ENCODE measurements around the gene FAM83F.
A peak's percentile ranks its signal among the peaks of the same experiment; 100 is the strongest.
"Not testable (repeated sequence)": the region's sequence is repeated elsewhere in the genome, so short reads cannot be mapped to it uniquely, and the experiment has no call there.

The FAM83F gene

GRCh38 chr22:40021401-40022000 lies 26.7 kb downstream of the FAM83F start:
- Histone ChIP-seq H3K36me3 (no peaks in the 10 kb centered on the region), H3K27ac (no peak overlapping the region), H3K27me3 (peaks cover 4% of the 10 kb centered on the region), H3K4me1 (ENCODE audit: control insufficient read depth in 1 of 2, insufficient read depth in 1 of 2, low read depth in 1 of 2, low read length in 1 of 2) (peaks cover 0 to 4% of the 10 kb centered on the region in 2 experiments), H3K4me3 (ENCODE audit: low read depth in 1 of 2, low read length in 1 of 2) (no peak overlapping the region), H3K9me3 (no peaks in the 10 kb centered on the region)
- TF ChIP-seq CTCF (IDR thresholded peaks at IDR 0.05) = no peak

GRCh38 chr22:40022536-40023240 lies 27.9 kb downstream of the FAM83F start:
- Histone ChIP-seq H3K4me1 (ENCODE audit: control insufficient read depth in 1 of 2, insufficient read depth in 1 of 2, low read depth in 1 of 2, low read length in 1 of 2) (peaks cover 0 to 4% of the 10 kb centered on the region in 2 experiments), H3K4me3 (ENCODE audit: low read depth in 1 of 2, low read length in 1 of 2) (no peak overlapping the region), H3K36me3 (no peaks in the 10 kb centered on the region), H3K9me3 (no peaks in the 10 kb centered on the region), H3K27ac (no peak overlapping the region), H3K27me3 (peaks cover 4% of the 10 kb centered on the region)
- TF ChIP-seq CTCF (IDR thresholded peaks at IDR 0.05) = no peak

GRCh38 chr22:40023341-40023841 lies 28.6 kb downstream of the FAM83F start:
- Histone ChIP-seq H3K4me3 (ENCODE audit: low read depth in 1 of 2, low read length in 1 of 2) (no peak overlapping the region), H3K9me3 (no peaks in the 10 kb centered on the region), H3K27me3 (peaks cover 4% of the 10 kb centered on the region), H3K36me3 (no peaks in the 10 kb centered on the region), H3K27ac (no peak overlapping the region), H3K4me1 (ENCODE audit: control insufficient read depth in 1 of 2, insufficient read depth in 1 of 2, low read depth in 1 of 2, low read length in 1 of 2) (peaks cover 0 to 4% of the 10 kb centered on the region in 2 experiments)
- TF ChIP-seq CTCF (IDR thresholded peaks at IDR 0.05) = no peak

- Histone ChIP-seq H3K9me3 (no peaks in the 10 kb centered on the region), H3K4me1 (ENCODE audit: control insufficient read depth in 1 of 2, insufficient read depth in 1 of 2, low read depth in 1 of 2, low read length in 1 of 2) (peaks cover 0 to 4% of the 10 kb centered on the region in 2 experiments), H3K27ac (no peak overlapping the region), H3K27me3 (peaks cover 4% of the 10 kb centered on the region), H3K4me3 (ENCODE audit: low read depth in 1 of 2, low read length in 1 of 2) (no peak overlapping the region), H3K36me3 (no peaks in the 10 kb centered on the region)
- TF ChIP-seq CTCF (IDR thresholded peaks at IDR 0.05) = peak; percentile 36
Observed at GRCh38 chr22:40024201-40025061, 29.7 kb downstream of the FAM83F start.

- not testable (repeated sequence) for H3K4me1 ChIP-seq (ENCODE audit: control insufficient read depth in 1 of 2, insufficient read depth in 1 of 2, low read depth in 1 of 2, low read length in 1 of 2); H3K27ac ChIP-seq; H3K9me3 ChIP-seq; H3K4me3 ChIP-seq (ENCODE audit: low read depth in 1 of 2, low read length in 1 of 2); H3K27me3 ChIP-seq; H3K36me3 ChIP-seq
Observed at GRCh38 chr22:40025062-40025379, 30.3 kb downstream of the FAM83F start.
